NCI-H345 (cell line): ENCODE data around the gene PITX3.

ENCODE experiments used
- DNase-seq: peaks from one replicate; lab custom pipeline; 2025; lab: John Stamatoyannopoulos, UW

Gene PITX3

DNA sequence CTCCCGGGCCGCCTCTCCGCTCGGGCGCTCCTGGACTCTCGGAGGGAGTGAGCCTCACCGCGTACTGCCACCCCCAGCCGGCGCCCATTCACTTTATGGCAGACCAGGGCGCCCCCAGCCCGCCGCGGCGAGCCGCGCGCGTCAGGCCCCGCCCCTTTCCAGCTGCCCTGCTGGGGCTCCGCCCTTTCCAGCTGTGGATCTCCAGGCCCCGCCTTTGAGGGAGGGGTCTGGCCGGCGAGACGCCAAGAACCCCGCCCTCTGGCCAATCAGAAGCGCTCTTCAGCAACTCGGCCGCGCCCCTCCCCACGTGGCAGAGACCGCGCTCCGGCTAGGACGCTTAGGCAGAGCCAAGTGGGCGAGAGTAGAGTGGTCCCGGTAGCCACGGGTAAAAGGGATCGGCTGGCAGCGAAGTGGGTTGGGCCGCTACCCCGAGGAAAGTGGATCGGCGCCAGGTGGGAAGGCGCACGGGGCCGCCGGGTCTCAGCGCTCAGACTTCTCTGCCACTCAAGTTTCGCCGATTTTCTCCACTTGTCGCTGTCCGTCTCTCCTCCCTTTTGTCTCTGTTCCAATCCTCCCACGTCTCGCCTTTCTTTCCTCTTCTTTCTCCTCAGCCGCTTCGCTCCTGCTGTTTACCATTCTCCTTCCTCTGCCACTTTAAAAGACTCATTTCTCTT is at the start of gene PITX3:
PITX3 (minus strand) TSS at position 69 of the 674 bp plus-strand sequence. CDS start 9,432 bp downstream, outside the sequence.
- DNase-seq = peak; percentile 78

- DNase-seq = no peak
Measured at GRCh38 chr10:102289840-102290239, 48.5 kb upstream of the PITX3 start.

DNA sequence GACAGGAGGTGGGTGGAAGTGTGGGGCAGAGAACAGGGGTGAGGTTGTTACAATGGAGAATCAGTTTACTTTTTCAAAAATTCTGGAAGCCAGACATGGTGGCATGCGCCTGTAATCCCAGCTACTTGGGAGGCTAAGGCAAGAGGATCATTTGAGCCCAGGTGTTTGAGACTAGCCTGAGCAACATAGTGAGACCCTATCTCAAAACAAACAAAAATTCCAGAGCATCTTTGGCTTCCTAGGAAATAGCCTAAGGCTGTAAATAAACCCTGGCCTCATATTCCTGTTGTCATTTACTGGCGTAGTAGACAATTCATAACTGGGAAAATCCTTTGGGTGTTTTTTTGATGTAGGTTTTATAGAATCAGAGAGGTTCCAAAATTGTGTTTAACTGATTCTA is 48.0 kb upstream of the PITX3 start:
- DNase-seq = no peak

- no peak for DNase-seq
Measured at GRCh38 chr10:102287991-102288390, 46.7 kb upstream of the PITX3 start.

- no peak for DNase-seq
Measured at GRCh38 chr10:102287538-102287937, 46.2 kb upstream of the PITX3 start.

- DNase-seq = no peak
Measured at GRCh38 chr10:102286216-102286615, 44.9 kb upstream of the PITX3 start.

DNA sequence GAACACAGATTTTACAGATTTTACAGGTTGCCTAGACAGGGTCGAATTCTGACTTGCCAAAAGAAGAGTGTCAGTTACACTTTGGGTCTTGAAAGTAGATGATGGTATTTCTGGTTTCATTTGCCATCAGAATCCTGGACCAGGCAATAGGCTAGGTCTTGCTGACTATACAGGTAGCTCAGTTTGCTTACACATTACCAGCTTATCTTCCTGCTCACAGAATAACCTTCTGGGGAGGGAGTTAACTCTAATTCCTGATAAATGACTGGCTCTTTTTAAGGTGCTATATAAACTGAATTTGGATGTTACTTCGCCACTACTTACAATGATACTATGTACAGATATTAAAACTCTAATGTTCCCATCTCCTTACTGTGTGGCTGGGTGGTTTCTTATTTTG is 43.8 kb upstream of the PITX3 start:
- no peak for DNase-seq

DNA sequence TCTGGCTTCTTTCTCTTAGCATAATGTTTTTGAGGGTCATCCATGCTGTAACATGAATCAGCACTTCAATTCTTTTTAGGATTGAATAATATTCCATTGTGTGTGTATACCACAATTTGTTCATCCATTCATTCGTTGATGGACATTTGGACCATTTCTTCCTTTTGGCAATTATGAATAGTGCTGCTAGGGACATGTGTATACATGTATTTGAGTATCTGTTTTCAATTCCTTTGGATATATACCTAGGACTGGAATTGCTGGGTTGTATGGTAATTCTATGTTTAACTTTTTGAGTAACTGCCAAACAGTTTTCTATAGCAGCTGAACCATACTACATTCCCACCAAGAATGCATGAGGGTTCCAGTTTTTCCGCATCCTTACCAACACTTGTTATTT is 43.2 kb upstream of the PITX3 start:
- no peak for DNase-seq

DNA sequence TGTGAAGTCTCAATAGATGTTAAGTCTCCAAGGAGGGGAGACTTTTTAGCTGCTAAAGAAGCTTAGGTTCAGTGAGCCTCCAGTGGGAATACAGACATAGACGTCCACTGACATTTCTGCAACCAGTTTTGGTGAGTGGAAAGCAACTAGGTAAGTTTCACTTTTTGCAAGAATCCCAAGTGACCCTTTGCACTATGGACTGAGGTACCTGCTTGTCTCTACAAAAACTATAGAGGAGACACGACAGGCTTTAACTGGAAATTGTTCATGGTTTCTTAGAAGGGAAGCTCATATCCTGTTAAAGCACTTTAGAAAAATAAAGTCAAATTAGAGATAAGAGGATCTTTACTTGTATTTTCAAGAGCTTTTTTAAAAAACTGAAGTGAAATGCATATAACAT is 42.6 kb upstream of the PITX3 start:
- no peak for DNase-seq

GRCh38 chr10:102283488-102283887 is 42.2 kb upstream of the PITX3 start:
- no peak for DNase-seq

DNA sequence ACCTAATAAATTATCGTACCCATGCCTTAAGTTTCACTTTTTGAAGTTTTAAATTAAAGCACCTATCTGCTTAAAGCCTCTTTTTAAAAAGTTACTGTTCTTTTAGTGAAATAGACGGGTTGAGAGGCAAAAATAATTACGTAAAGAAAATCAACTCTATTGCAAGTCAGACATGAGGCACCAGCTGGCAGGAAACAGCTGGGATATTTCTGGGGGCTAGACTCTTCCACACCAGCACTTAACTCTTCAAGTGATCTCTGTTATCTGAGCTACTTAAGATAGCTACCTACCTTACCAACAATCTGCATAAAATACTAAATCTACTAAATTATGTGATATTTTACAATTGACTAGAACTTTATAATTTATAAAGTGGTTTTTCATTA is 39.8 kb upstream of the PITX3 start:
- no peak for DNase-seq

DNA sequence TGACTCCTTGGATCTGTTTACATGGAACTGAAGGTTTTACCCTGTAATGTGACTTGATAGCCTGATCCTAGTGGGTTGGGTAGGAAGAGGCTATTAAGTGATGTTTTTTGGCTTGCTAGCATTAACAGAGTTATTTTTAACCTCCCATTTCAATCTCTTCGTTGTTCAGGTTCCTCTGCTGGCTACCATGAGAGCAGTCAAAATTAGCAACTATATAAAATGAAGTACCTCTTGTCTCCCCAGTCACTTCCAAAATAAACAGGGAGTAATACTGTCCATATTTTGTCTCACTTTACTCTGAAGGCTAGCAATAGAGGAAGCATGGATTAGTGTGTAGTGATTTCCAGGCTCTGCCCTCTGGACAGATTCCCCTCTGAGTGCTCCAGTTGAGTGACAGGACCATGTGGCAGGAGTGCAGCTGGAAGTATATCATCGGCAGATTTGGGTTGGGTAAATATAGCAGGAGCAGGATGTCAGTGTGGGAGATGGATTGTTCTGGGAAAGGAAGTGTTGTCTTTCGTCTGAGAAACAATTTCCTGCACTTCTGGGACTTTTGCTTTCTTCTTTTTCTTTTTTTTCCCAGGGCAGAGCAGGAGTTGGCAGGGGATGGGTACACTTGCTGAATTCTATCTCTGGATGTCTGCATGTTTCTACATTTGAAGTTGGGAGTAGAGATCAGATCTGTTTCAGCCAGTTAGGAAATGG is 39.2 kb upstream of the PITX3 start:
- DNase-seq = peak; percentile 10

DNA sequence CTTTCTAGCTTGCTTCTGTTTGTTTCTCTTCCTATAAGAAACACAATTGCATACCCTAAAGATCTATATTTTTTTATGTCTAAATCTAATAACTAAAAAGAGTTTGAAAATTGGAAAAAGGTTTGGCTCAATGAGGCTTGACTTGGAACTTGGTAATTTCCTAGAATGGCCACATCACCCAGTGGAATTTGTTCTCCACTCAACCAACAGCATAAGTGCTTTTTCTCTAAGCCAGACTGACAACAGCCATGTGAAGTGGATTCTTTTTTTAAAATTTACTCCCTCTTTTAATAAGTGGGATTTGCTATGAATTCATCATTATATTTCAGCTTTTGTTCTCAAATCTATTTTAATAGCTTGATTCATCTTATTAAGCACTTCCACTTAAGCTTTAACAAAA is 37.8 kb upstream of the PITX3 start:
- no peak for DNase-seq

DNA sequence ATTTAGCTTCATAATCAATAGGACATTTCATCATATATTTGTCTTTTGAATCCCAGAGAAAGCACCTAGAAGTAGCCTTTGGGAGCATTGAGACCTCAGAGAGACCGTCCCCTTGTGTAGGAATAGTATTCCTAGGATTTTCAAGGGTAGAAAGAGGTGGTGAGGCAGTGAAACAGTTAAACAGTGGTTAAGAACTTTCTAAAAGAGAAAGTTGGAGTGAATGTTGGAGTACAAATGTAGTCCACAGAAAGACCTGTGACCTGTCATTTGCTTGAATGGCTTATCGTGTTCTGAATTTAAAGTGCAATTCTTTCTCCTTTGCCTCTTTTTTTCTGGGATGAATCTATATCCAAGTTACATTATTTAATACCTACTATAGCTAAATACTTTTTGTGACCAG is 34.0 kb upstream of the PITX3 start:
- no peak for DNase-seq

GRCh38 chr10:102274062-102274461 is 32.8 kb upstream of the PITX3 start:
- no peak for DNase-seq

DNA sequence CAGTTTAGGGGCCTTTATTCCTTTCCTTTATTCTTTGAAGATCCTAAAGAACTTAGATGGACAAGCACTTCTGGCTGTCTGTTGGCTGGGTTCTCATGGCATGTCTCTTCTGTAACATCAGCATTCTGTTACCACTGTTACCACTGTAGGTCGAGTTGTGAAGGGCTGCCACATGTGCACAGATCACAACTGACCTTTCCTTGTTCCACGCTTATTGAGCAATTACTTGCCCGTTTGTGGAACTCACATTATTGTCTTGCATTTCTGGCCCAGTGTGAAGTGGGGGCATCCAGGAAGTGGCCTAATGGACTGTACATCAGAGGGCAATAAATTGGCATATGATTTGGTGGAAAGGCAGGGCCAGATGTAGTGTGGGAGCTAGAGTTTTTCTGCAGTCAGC is 27.7 kb upstream of the PITX3 start:
- DNase-seq = no peak

DNA sequence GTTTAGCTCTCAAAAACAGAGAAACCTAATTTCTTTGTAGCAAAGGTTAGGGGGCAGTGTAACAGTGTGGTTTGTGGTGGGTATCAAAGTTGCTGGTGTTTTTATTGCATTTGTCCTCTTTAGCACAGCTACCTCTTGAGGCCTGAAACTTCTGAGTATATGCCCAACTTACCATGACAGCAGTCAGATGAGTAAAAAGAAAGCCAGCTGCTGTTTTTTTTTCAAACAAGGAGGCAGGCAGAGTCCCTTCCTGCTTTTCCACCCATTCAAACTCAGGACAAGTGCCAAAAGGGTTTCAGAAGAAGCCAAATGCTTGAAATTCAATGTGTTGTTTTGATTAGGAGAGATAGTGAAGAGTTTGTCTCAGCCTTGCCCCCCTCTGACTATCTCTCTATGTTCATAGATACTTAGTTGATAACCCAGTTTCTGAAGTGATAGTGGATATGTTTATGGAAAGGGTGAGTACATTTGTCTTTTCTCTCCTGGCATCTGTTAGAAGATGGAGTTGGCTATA is 27.1 kb upstream of the PITX3 start:
- DNase-seq = no peak

- DNase-seq = no peak
Measured at GRCh38 chr10:102267748-102268147, 26.4 kb upstream of the PITX3 start.

- DNase-seq = no peak
Measured at GRCh38 chr10:102266670-102267069, 25.4 kb upstream of the PITX3 start.

DNA sequence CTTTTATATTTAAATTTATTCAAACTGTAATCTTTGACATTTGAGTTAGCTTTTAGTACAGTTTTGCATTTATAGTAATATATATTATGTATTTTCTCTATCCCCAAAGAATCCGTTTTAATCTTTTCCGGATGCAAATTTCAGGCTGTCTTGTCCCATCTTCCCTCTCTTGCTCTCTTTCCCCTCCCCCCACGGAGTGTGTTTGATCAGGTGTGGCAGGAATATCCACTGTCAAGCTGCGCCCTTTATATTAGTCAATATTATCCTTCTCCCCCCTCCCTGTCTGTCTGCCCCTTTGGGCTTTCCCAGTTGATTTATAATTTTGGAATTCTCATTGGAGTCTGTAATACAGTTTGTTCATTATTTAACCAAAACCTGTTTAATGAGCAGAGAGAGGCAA is 23.1 kb upstream of the PITX3 start:
- DNase-seq = no peak

- DNase-seq = no peak
Measured at GRCh38 chr10:102262744-102263370, 21.5 kb upstream of the PITX3 start.

DNA sequence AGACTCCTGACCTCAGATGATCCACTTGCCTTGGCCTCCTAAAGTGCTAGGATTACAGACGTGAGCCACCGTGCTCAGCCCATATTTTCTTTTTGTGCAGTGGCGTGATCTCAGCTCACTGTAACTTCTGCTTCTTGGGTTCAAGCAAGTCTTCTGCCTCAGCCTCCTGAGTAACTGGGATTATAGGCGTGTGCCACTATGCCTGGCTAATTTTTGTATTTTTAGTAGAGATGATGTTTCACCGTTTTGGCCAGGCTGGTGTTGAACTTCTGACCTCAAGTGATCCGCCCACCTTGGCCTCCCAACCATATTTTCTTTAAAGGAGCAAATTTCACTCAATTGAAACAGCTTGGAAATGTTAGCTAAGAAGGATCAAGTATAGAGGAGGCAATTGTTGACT is 20.5 kb upstream of the PITX3 start:
- DNase-seq = no peak

DNA sequence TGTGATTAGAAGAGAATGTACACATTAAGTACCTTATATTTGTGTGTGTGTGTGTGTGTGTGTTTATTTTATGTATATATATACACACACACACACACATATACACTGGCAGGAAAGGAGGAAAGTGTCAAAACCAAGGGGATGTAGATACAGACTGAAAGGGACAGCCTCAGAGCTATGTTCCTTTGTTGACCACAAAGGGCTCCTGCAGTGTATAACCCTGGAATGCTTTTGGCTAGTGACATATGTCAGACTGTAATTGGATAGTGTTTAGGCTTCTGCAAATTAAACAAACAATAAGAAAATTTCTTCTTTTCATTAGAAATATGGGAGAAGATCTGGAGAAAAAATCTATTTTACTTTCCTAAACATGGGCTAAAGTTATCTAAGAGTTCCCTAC is 19.9 kb upstream of the PITX3 start:
- DNase-seq = no peak
